ENCODE measurements around the gene PIM2.

DNA sequence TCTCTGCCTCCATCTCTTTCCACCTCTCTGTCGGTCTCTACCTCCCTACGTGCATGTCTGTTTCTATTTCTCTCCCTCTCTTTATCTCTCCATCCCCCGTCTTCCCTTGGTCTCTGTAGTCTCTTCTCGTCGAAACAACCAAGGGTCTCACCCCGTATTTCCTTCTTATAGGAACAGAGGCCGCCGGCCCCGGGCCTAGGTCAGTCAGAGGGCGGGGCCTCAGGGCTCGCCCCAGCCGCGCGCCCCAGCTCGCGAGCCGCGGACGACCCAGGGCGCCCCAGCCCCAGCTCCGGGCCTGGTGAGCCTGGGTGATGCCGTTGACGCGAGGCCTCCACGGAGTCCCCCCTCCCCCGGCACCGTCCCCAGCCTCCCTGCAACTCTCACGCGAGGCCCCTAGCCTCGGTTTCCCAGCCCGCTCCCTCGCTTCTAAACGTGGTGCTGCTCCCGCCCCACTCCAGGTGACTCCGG, 27.9 kb downstream of the PIM2 start:
- TF ChIP-seq, protein P1, sequence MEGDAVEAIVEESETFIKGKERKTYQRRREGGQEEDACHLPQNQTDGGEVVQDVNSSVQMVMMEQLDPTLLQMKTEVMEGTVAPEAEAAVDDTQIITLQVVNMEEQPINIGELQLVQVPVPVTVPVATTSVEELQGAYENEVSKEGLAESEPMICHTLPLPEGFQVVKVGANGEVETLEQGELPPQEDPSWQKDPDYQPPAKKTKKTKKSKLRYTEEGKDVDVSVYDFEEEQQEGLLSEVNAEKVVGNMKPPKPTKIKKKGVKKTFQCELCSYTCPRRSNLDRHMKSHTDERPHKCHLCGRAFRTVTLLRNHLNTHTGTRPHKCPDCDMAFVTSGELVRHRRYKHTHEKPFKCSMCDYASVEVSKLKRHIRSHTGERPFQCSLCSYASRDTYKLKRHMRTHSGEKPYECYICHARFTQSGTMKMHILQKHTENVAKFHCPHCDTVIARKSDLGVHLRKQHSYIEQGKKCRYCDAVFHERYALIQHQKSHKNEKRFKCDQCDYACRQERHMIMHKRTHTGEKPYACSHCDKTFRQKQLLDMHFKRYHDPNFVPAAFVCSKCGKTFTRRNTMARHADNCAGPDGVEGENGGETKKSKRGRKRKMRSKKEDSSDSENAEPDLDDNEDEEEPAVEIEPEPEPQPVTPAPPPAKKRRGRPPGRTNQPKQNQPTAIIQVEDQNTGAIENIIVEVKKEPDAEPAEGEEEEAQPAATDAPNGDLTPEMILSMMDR (IDR thresholded peaks at IDR 0.05) = no peak
- TF ChIP-seq, protein P2, sequence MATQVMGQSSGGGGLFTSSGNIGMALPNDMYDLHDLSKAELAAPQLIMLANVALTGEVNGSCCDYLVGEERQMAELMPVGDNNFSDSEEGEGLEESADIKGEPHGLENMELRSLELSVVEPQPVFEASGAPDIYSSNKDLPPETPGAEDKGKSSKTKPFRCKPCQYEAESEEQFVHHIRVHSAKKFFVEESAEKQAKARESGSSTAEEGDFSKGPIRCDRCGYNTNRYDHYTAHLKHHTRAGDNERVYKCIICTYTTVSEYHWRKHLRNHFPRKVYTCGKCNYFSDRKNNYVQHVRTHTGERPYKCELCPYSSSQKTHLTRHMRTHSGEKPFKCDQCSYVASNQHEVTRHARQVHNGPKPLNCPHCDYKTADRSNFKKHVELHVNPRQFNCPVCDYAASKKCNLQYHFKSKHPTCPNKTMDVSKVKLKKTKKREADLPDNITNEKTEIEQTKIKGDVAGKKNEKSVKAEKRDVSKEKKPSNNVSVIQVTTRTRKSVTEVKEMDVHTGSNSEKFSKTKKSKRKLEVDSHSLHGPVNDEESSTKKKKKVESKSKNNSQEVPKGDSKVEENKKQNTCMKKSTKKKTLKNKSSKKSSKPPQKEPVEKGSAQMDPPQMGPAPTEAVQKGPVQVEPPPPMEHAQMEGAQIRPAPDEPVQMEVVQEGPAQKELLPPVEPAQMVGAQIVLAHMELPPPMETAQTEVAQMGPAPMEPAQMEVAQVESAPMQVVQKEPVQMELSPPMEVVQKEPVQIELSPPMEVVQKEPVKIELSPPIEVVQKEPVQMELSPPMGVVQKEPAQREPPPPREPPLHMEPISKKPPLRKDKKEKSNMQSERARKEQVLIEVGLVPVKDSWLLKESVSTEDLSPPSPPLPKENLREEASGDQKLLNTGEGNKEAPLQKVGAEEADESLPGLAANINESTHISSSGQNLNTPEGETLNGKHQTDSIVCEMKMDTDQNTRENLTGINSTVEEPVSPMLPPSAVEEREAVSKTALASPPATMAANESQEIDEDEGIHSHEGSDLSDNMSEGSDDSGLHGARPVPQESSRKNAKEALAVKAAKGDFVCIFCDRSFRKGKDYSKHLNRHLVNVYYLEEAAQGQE (IDR thresholded peaks at IDR 0.05; ENCODE audit: low read depth, low read length) = no peak
- no peak for TF ChIP-seq SMC3 (IDR thresholded peaks at IDR 0.05; ENCODE audit: low read depth, low read length)
- no peak for TF ChIP-seq JUND (IDR thresholded peaks at IDR 0.05)
- TF ChIP-seq RFX5 (IDR thresholded peaks at IDR 0.05; ENCODE audit: low read length) = no peak
- TF ChIP-seq TAF1 (IDR thresholded peaks at IDR 0.05; ENCODE audit: borderline replicate concordance, low read depth, low read length) = no peak
- TF ChIP-seq POLR2AphosphoS5 (IDR thresholded peaks at IDR 0.05; ENCODE audit: low read depth, low read length) = no peak
- no peak for TF ChIP-seq FOXM1 (IDR thresholded peaks at IDR 0.05; ENCODE audit: low read depth)
- TF ChIP-seq SIN3A (IDR thresholded peaks at IDR 0.05; ENCODE audit: borderline replicate concordance, low read depth, low read length) = no peak
- TF ChIP-seq NFIC (IDR thresholded peaks at IDR 0.05; ENCODE audit: borderline replicate concordance) = no peak
